HL-60 (cell line): ENCODE results near the gene DHX32.

Source experiments
- DNase-seq, 2 experiments: peaks; one replicate each; pipeline ENCODE4 v3.0.0-alpha.2; 2010 to 2020; ENCODE audit warnings: low read depth in 1 of 2, low spot score in 1 of 2
- H3K27ac ChIP-seq: fragments of 250-450 bp; sonication (Bioruptor Pico); replicated peaks from 2 replicates; pipeline ENCODE4 v1.5.1; 2020; ENCODE audit warnings: mild to moderate bottlenecking, moderate library complexity
- H3K27me3 ChIP-seq: fragments of 250-450 bp; sonication (Bioruptor Pico); 2 replicates; pipeline ENCODE4 v1.5.1; 2021; ENCODE audit warnings: mild to moderate bottlenecking, moderate library complexity; ENCODE audit not compliant: insufficient read depth, poor library complexity, severe bottlenecking
- H3K4me3 ChIP-seq: replicated peaks from 2 replicates; pipeline ENCODE4 v1.5.1; 2011; ENCODE audit warnings: mild to moderate bottlenecking, control low read depth, low read length; ENCODE audit not compliant: insufficient read depth
- GABPA ChIP-seq: IDR thresholded peaks from 2 replicates; pipeline ENCODE4 v1.6.1; 2012; ENCODE audit warnings: low read depth
- POLR2AphosphoS5 ChIP-seq: IDR thresholded peaks from 2 replicates; pipeline ENCODE4 v1.6.1; 2012; ENCODE audit warnings: low read depth
- SPI1 ChIP-seq: IDR thresholded peaks from 2 replicates; pipeline ENCODE4 v1.6.1; 2012; ENCODE audit warnings: low read depth, mild to moderate bottlenecking, borderline replicate concordance
- TF ChIP-seq, protein P1 (sequence below): IDR thresholded peaks from 2 replicates; pipeline ENCODE4 v1.6.1; 2012; ENCODE audit warnings: low read depth; ENCODE audit not compliant: insufficient replicate concordance
- TF ChIP-seq, protein P2 (sequence below): IDR thresholded peaks from one replicate; pipeline ENCODE4 v1.5.1; 2011; ENCODE audit warnings: low read length, control low read depth, inconsistent platforms; ENCODE audit not compliant: insufficient read depth

The DHX32 gene

GRCh38 chr10:125850766-125851731, 30.0 kb downstream of the DHX32 start:
- no peak overlapping the region for H3K27ac ChIP-seq
- DNase-seq, result no peak

GRCh38 chr10:125849448-125849847, 31.6 kb downstream of the DHX32 start:
- no peak overlapping the region for H3K27ac ChIP-seq
- no peak overlapping the region for H3K4me3 ChIP-seq
- TF ChIP-seq SPI1, result no peak
- TF ChIP-seq, protein P1, sequence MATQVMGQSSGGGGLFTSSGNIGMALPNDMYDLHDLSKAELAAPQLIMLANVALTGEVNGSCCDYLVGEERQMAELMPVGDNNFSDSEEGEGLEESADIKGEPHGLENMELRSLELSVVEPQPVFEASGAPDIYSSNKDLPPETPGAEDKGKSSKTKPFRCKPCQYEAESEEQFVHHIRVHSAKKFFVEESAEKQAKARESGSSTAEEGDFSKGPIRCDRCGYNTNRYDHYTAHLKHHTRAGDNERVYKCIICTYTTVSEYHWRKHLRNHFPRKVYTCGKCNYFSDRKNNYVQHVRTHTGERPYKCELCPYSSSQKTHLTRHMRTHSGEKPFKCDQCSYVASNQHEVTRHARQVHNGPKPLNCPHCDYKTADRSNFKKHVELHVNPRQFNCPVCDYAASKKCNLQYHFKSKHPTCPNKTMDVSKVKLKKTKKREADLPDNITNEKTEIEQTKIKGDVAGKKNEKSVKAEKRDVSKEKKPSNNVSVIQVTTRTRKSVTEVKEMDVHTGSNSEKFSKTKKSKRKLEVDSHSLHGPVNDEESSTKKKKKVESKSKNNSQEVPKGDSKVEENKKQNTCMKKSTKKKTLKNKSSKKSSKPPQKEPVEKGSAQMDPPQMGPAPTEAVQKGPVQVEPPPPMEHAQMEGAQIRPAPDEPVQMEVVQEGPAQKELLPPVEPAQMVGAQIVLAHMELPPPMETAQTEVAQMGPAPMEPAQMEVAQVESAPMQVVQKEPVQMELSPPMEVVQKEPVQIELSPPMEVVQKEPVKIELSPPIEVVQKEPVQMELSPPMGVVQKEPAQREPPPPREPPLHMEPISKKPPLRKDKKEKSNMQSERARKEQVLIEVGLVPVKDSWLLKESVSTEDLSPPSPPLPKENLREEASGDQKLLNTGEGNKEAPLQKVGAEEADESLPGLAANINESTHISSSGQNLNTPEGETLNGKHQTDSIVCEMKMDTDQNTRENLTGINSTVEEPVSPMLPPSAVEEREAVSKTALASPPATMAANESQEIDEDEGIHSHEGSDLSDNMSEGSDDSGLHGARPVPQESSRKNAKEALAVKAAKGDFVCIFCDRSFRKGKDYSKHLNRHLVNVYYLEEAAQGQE, result no peak
- no peak for TF ChIP-seq GABPA
- no peak for TF ChIP-seq POLR2AphosphoS5
- TF ChIP-seq, protein P2, sequence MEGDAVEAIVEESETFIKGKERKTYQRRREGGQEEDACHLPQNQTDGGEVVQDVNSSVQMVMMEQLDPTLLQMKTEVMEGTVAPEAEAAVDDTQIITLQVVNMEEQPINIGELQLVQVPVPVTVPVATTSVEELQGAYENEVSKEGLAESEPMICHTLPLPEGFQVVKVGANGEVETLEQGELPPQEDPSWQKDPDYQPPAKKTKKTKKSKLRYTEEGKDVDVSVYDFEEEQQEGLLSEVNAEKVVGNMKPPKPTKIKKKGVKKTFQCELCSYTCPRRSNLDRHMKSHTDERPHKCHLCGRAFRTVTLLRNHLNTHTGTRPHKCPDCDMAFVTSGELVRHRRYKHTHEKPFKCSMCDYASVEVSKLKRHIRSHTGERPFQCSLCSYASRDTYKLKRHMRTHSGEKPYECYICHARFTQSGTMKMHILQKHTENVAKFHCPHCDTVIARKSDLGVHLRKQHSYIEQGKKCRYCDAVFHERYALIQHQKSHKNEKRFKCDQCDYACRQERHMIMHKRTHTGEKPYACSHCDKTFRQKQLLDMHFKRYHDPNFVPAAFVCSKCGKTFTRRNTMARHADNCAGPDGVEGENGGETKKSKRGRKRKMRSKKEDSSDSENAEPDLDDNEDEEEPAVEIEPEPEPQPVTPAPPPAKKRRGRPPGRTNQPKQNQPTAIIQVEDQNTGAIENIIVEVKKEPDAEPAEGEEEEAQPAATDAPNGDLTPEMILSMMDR, result no peak
- no peaks in the 10 kb centered on the region for H3K27me3 ChIP-seq
- no peak for DNase-seq

More at GRCh38 chr10:125850766-125851731, 30.0 kb downstream of the DHX32 start:
- TF ChIP-seq, protein P2, result no peak
- TF ChIP-seq SPI1 (no peak), GABPA (no peak), POLR2AphosphoS5 (no peak)
- TF ChIP-seq, protein P1, result no peak
- no peaks in the 10 kb centered on the region for H3K27me3 ChIP-seq
- no peak overlapping the region for H3K4me3 ChIP-seq

DNA sequence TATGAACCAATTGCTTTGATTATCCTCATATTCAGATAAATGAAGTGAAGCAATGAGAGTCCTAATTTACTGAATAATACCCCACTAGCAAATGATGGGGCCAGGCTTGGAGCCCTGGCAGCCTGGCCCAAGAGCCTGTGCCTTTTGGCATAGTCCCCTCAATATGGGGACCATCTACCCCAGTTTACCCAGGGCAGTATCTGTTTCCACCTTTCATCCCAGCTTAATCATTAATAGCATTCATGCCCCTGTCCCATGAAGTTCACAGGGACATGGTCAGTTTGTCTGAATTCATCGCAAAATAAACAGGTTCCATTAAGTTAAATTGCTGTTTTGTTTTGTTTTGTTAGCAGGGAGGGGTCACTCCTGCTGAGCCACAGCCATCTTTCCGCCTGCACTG, 32.2 kb downstream of the DHX32 start:
- H3K27ac ChIP-seq, result no peak overlapping the region
- H3K27me3 ChIP-seq, result no peaks in the 10 kb centered on the region
- TF ChIP-seq POLR2AphosphoS5 (no peak), SPI1 (no peak), GABPA (no peak)
- TF ChIP-seq, protein P1, result no peak
- TF ChIP-seq, protein P2, result no peak
- DNase-seq, result no peak
- no peak overlapping the region for H3K4me3 ChIP-seq
